MM.1S (cell line): ENCODE results near the gene GPR62.

Source experiments
- EZH2 ChIP-seq: fragments of 300-600 bp; sonication (generic); optimal IDR thresholded peaks from 2 replicates; pipeline ENCODE3; 2017; ENCODE audit warnings: low read depth, mild to moderate bottlenecking, antibody characterized with exemption, low read length, mixed read lengths
- EZH2phosphoT487 ChIP-seq: fragments of 300-600 bp; sonication (generic); IDR thresholded peaks from 2 replicates; pipeline ENCODE4 v1.6.1; 2018; ENCODE audit warnings: antibody characterized with exemption, low read length
- TF ChIP-seq, protein P1 (sequence below): fragments of 300-600 bp; sonication (generic); IDR thresholded peaks from 2 replicates; pipeline ENCODE4 v1.5.1; 2016; ENCODE audit warnings: antibody characterized with exemption, low read length, mixed read lengths

DNA sequence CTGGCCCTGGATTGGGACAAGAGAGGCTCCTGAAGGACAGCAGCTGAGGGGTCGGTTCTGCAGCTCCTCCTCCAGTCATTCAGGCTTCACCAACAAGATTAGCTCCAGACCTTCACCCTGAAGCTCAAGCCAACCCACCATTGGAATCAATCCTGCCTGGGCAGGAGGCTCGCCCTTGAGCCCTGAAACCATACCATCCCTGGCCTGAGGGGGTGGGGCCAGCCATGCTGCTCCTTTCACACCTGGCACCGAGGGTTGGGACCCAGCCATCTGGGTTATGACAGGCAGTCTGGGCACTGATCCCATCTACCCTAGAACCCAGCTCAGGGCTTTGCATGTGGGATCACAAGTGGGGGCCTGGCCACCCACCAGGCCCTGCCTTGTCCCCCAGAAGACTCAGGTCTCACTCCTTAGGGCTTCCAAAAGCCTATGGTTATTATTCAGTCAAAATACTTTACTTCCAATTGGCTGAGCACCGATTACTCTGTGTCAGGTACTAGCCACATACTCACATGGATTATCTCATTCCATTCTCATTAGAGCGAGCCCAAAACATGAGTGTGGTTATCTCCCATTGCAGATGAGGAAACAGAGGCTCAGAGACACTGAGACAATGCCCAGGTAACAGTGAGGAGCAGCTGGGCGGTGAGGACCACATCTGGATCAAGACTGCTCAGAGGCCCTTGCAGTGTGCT is 15.6 kb downstream of the GPR62 start:
- TF ChIP-seq EZH2 (no peak), EZH2phosphoT487 (no peak)
- TF ChIP-seq, protein P1, sequence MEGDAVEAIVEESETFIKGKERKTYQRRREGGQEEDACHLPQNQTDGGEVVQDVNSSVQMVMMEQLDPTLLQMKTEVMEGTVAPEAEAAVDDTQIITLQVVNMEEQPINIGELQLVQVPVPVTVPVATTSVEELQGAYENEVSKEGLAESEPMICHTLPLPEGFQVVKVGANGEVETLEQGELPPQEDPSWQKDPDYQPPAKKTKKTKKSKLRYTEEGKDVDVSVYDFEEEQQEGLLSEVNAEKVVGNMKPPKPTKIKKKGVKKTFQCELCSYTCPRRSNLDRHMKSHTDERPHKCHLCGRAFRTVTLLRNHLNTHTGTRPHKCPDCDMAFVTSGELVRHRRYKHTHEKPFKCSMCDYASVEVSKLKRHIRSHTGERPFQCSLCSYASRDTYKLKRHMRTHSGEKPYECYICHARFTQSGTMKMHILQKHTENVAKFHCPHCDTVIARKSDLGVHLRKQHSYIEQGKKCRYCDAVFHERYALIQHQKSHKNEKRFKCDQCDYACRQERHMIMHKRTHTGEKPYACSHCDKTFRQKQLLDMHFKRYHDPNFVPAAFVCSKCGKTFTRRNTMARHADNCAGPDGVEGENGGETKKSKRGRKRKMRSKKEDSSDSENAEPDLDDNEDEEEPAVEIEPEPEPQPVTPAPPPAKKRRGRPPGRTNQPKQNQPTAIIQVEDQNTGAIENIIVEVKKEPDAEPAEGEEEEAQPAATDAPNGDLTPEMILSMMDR = no peak
